Peyer's patch (tissue), 4 donors: ENCODE data around the gene SPTB.

Source experiments
- CTCF ChIP-seq, 6 experiments: fragments of 450-650 bp in 4 of 6; fragments of 200-600 bp in 2 of 6; sonication (generic) in 1 of 6; IDR thresholded peaks; one replicate each; pipeline ENCODE4 v1.5.1; 2017 to 2019; ENCODE audit warnings: antibody characterized with exemption in 6 of 6, mild to moderate bottlenecking in 3 of 6, moderate library complexity in 1 of 6
- POLR2A ChIP-seq, 2 donors: fragments of 450-650 bp; IDR thresholded peaks; one replicate each; pipeline ENCODE4 v1.5.1; 2017; ENCODE audit warnings: antibody characterized with exemption in 2 of 2, mild to moderate bottlenecking in 2 of 2, moderate library complexity in 2 of 2

GRCh38 chr14:64787619-64788018 lies 92.1 kb downstream of the SPTB start:
- TF ChIP-seq POLR2A (IDR thresholded peaks at IDR 0.05) (no peak), CTCF (IDR thresholded peaks at IDR 0.05) (no peak)
